H7 (cell line): ENCODE results near the gene TNIP1. TPM values are rescaled to one million over a fixed set of nuclear protein-coding genes. Genes with fewer than 3 reads are reported as not detected.

ENCODE experiments used
- DNase-seq: peaks from one replicate; pipeline ENCODE4 v3.0.0; 2012
- H3K27me3 ChIP-seq: 2 replicates; pipeline ENCODE4 v1.6.0; 2011; ENCODE audit warnings: mild to moderate bottlenecking, low read length; ENCODE audit not compliant: control insufficient read depth, insufficient read depth
- H3K36me3 ChIP-seq: replicated peaks from 2 replicates; pipeline ENCODE4 v1.5.1; 2011; ENCODE audit warnings: low read length; ENCODE audit not compliant: control insufficient read depth, insufficient read depth
- H3K4me3 ChIP-seq: 2 replicates; pipeline ENCODE4 v1.5.1; 2011; ENCODE audit warnings: low read depth, mild to moderate bottlenecking, control low read depth, low read length, moderate library complexity; ENCODE audit not compliant: insufficient read depth
- total RNA-seq: library from RNA; depleted of rRNA; stranded (reverse); fragments of >200 nt; shearing (Covaris generic); gene quantifications from 2 replicates; pipeline ENCODE4 v1.2.3, GENCODE V29; 2014

TNIP1 gene
- total RNA-seq, 1 experiment from 2014 or later = 27.3 TPM

- no peak overlapping the region for H3K4me3 ChIP-seq
- DNase-seq = no peak
- H3K27me3 ChIP-seq = no peaks in the 10 kb centered on the region
- H3K36me3 ChIP-seq = no peaks in the 10 kb centered on the region
Measured at GRCh38 chr5:151008906-151009305, 71.9 kb downstream of the TNIP1 start.

GRCh38 chr5:151008210-151008491 is 72.7 kb downstream of the TNIP1 start:
- Histone ChIP-seq H3K4me3 (no peak overlapping the region), H3K36me3 (no peaks in the 10 kb centered on the region), H3K27me3 (no peaks in the 10 kb centered on the region)
- DNase-seq = no peak

- Histone ChIP-seq H3K27me3 (no peaks in the 10 kb centered on the region), H3K36me3 (no peaks in the 10 kb centered on the region), H3K4me3 (no peak overlapping the region)
- no peak for DNase-seq
Measured at GRCh38 chr5:151007430-151008209, 73.2 kb downstream of the TNIP1 start.

GRCh38 chr5:151006704-151007334 is 74.0 kb downstream of the TNIP1 start:
- DNase-seq = no peak
- Histone ChIP-seq H3K36me3 (no peaks in the 10 kb centered on the region), H3K4me3 (no peak overlapping the region), H3K27me3 (no peaks in the 10 kb centered on the region)

- no peak overlapping the region for H3K4me3 ChIP-seq
- H3K36me3 ChIP-seq = no peaks in the 10 kb centered on the region
- DNase-seq = no peak
- no peaks in the 10 kb centered on the region for H3K27me3 ChIP-seq
Measured at GRCh38 chr5:151005950-151006576, 74.8 kb downstream of the TNIP1 start.

- Histone ChIP-seq H3K27me3 (no peaks in the 10 kb centered on the region), H3K36me3 (no peaks in the 10 kb centered on the region), H3K4me3 (no peak overlapping the region)
- no peak for DNase-seq
Measured at GRCh38 chr5:151005187-151005949, 75.5 kb downstream of the TNIP1 start.

GRCh38 chr5:151004499-151004898 is 76.3 kb downstream of the TNIP1 start:
- H3K27me3 ChIP-seq = no peaks in the 10 kb centered on the region
- no peak for DNase-seq
- no peak overlapping the region for H3K4me3 ChIP-seq
- H3K36me3 ChIP-seq = no peaks in the 10 kb centered on the region

GRCh38 chr5:151003503-151003860 is 77.4 kb downstream of the TNIP1 start:
- H3K36me3 ChIP-seq = no peaks in the 10 kb centered on the region
- H3K27me3 ChIP-seq = no peaks in the 10 kb centered on the region
- DNase-seq = no peak
- H3K4me3 ChIP-seq = no peak overlapping the region

- no peak for DNase-seq
- no peak overlapping the region for H3K4me3 ChIP-seq
- no peaks in the 10 kb centered on the region for H3K27me3 ChIP-seq
- no peaks in the 10 kb centered on the region for H3K36me3 ChIP-seq
Measured at GRCh38 chr5:151002681-151003502, 77.9 kb downstream of the TNIP1 start.

- Histone ChIP-seq H3K4me3 (no peak overlapping the region), H3K36me3 (no peaks in the 10 kb centered on the region), H3K27me3 (no peaks in the 10 kb centered on the region)
- peak; percentile 55 for DNase-seq
Measured at GRCh38 chr5:151002250-151002649, 78.6 kb downstream of the TNIP1 start.

GRCh38 chr5:151001436-151001835 is 79.4 kb downstream of the TNIP1 start:
- Histone ChIP-seq H3K4me3 (no peak overlapping the region), H3K27me3 (no peaks in the 10 kb centered on the region), H3K36me3 (no peaks in the 10 kb centered on the region)
- DNase-seq = no peak

- DNase-seq = no peak
- no peaks in the 10 kb centered on the region for H3K36me3 ChIP-seq
- no peaks in the 10 kb centered on the region for H3K27me3 ChIP-seq
- no peak overlapping the region for H3K4me3 ChIP-seq
Measured at GRCh38 chr5:150999704-151000442, 81.0 kb downstream of the TNIP1 start.

- Histone ChIP-seq H3K36me3 (no peaks in the 10 kb centered on the region), H3K27me3 (no peaks in the 10 kb centered on the region), H3K4me3 (no peak overlapping the region)
- no peak for DNase-seq
Measured at GRCh38 chr5:150993826-150994412, 86.9 kb downstream of the TNIP1 start.
